GM18499 (cell line): ENCODE measurements around the gene OSGIN1.

Experiments
- ATAC-seq: cut with Tn5 transposase; IDR thresholded peaks from one replicate; pipeline ENCODE4 v1.9.1; 2021; ENCODE audit warnings: moderate number of reproducible peaks; ENCODE audit not compliant: insufficient read depth, unreplicated experiment

Gene OSGIN1, protein sequence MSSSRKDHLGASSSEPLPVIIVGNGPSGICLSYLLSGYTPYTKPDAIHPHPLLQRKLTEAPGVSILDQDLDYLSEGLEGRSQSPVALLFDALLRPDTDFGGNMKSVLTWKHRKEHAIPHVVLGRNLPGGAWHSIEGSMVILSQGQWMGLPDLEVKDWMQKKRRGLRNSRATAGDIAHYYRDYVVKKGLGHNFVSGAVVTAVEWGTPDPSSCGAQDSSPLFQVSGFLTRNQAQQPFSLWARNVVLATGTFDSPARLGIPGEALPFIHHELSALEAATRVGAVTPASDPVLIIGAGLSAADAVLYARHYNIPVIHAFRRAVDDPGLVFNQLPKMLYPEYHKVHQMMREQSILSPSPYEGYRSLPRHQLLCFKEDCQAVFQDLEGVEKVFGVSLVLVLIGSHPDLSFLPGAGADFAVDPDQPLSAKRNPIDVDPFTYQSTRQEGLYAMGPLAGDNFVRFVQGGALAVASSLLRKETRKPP

GRCh38 chr16:83952940-83953795 is at the start of gene OSGIN1:
Gene OSGIN1 (plus strand): TSS chr16:83953240. CDS start chr16:83957672, 4,432 bp downstream.
- no peak for ATAC-seq

- ATAC-seq, result no peak
These were observed 49.3 kb upstream of the OSGIN1 start for GRCh38 chr16:83903751-83904150.

DNA sequence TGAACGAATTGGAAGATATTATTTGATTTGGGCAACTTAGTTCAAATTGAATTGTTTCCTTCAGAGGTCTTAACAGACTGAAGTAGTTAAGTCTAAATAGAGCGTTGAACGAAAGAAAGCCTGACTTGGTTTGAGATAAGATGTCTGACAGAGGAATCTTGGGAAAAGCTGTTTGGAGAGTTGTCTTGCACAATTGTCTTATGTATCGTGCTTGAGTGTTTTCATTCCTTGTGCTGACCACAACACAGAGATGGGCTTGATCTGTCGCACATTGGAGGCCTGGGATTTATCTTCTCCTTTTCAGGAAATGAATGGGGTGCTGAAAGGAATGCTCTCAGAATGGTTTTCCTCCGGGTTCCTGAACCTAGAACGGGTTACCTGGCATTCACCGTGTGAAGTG is 46.4 kb upstream of the OSGIN1 start:
- ATAC-seq, result no peak

- ATAC-seq, result no peak
These were observed 45.9 kb upstream of the OSGIN1 start for GRCh38 chr16:83907111-83907510.

GRCh38 chr16:83907631-83908250 is 45.3 kb upstream of the OSGIN1 start:
- ATAC-seq, result no peak

- ATAC-seq, result no peak
These were observed 44.2 kb upstream of the OSGIN1 start for GRCh38 chr16:83908798-83909197.

- ATAC-seq, result no peak
These were observed 41.8 kb upstream of the OSGIN1 start for GRCh38 chr16:83911290-83911689.

DNA sequence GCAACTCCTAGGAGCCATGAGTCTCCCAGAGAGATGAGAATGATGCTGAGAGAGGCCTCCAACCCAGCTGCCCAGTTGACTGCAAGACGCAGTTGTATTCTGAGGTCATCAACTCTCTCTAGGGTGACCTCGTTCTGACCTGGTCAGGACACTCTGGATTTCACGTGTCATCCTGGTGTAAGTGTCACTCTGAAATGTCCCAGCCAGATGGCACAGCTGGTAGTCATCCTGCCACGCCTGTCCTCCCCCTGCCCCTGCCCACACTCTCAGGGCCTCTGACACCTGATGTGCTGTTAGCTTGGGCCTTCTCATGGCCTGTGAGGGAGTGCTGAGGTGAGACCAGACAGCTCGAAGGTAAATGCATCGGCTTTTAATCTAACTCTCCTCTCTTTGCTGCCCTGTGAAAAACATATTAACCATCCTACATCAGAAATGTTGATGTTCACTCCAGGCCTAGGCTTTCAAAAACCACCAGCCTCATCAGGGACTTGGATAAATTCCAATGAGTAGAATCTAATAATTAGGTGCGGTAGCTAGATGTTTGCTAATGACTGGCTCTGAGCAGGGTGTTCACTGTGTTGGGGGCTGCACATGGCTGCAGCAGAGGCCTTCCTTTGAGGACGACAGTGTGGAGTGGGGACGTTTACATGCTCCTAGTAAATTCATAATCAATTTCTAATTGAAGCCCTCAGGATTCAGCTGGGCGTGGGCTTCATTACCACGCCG is 40.4 kb upstream of the OSGIN1 start:
- no peak for ATAC-seq

DNA sequence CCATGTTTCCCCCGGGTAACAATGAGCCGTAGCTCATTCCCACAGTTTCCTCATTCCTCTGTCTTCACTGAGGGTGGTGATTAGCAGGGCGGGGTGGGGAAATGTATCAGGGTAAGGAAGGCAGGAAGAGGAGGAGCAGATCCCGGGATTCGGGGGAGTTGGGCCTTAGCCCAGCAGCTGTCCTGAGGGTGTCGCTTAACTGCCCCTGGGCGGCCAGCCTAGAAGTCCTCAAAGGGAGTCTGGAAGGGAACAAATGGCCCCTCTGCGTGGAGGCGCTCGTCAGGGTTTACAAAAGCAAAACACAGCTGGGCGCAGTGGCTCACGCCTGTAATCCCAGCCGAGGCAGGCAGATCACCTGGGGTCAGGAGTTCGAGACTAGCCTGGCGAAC is 39.8 kb upstream of the OSGIN1 start:
- ATAC-seq, result no peak

GRCh38 chr16:83914091-83914710 is 38.8 kb upstream of the OSGIN1 start:
- ATAC-seq, result no peak

DNA sequence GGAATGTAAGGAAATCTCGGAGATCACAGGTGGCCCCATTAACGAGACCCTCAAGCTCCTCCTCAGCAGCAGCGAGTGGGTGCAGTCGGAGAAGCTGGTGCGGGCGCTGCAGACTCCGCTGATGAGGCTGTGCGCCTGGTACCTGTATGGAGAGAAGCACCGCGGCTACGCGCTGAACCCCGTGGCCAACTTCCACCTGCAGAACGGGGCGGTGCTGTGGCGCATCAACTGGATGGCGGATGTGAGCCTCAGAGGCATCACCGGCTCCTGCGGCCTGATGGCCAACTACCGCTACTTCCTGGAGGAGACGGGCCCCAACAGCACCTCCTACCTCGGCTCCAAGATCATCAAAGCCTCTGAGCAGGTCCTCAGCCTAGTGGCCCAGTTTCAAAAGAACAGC is 38.0 kb upstream of the OSGIN1 start:
- no peak for ATAC-seq

- no peak for ATAC-seq
These were observed 37.5 kb upstream of the OSGIN1 start for GRCh38 chr16:83915491-83915890.

DNA sequence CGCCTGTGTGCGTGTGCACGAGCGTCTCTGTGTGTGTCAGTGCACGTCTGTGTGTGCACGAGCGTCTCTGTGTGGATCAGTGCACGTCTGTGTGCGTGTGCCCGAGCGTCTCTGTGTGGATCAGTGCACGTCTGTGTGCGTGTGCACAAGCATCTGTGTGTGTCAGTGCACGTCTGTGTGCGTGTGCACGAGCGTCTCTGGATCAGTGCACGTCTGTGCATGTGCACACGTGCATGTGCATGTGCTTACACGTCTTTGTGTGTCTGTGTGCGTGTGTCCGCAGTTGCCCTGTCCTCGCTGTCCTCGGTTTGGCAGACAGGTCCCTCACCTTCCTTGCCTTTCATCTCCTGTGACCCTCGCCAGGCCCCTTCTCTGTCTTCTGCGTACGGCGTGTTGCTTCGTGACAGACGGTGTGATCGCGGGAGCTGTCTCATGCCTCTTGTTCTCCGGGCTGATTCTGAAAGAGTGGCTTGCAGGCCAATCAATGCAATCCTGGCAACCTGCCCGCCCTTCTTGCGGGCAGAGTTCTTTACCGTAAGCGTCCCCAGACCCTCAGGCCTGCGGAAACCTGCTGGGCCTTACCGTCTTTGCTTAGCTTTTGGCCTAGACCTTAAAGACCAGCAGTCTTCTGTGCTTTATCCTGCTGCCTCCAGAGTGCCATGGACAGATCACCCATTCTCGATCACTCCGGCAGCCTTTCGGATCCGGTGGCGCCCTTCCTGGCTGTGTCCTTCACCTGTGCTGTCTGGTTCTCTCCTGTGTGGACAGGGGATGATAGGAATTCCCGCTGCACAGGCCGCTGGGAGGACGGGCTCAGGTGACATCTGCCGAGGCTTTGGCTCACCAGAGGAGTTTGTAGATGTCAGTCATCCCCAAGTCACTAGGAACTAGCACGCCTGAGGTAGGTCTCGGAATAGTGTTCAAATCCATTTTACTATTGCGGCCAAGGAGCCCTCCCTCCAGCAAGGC is 35.6 kb upstream of the OSGIN1 start:
- no peak for ATAC-seq

DNA sequence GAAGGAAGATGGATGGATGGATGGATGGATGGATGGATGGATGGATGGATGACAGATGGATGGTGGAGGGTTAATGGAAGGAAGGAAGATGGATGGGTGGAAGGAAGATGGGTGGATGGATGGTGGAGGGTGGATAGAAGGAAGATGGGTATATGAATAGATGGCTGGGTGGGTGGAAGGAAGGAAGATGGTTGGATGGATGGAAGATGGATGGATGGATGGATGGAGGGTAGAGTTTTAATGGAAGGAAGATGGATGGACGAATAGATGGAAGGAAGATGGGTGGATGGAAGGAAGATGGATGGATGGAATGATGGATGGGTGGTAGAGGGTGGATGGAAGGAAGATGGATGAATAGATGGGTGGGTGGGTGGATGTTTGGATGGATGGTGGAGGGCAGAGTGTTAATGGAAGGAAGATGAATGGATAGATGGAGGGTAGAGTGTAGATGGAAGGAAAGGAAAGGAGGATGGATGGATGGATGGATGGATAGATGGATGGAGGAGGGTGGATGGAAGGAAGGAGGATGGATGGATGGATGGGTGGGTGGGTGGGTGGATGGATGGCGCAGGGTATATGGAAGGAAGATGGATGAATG is 32.0 kb upstream of the OSGIN1 start:
- no peak for ATAC-seq

GRCh38 chr16:83923581-83924365 is 29.3 kb upstream of the OSGIN1 start:
- ATAC-seq, result no peak

DNA sequence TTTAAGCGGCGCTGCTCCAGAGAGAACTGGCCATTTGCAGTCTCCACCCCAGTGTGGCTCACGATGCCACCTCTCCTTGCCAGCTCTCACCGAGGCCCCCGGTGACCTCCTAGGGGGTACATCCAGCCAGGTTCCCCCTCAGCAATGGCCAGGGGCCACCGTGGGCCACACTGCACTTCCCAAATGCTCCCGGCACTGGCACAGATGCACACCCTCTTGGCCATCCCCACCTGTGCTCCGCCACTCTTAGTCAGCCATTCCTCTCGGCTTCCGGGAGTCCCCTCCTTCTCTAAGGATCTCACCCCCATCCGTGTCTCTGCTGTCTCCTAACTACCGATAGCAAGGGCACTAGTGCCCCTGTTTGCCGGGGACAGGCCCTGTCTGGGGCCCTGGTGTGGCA is 28.4 kb upstream of the OSGIN1 start:
- ATAC-seq, result no peak

DNA sequence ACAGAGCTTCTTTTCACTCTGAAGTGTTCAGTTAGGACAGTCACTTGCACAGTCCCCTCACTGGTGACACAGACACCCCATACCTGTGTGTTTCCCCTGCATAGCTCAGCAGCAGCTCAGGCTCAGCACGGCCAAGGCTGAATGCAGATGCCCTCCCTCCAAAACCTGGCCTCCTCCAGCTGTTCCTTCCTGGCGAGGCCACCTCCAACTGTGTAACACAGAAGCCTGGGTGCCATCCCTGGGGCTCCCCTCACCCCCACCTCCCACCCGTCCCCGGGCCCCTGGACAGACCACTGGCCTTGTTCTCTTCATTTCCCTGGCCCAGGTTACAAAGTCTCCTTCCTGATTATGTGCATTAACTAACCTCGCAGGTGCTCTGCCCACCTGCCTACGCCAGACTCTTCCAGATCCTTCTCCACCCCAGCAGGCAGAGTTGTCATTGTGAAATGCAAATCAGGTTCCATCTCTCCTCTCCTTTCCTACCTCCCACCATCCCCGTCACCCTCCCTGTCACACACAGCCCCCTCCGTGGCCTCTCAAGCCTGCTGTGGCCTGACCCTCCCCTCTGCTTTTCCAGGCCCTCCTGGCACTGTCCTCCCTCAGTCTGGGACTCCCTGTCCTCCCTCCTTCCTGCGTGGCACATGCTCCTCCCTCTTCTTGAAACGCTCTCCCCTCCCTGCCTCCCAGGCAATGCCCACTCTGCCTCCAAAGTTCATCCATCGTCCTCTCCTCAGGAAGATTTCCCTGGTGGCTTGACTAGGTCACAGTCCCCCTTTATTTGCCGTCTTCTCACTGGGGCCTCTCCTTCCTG is 27.7 kb upstream of the OSGIN1 start:
- ATAC-seq, result no peak
